Stimulated activated CD4-positive, alpha-beta T cell treated with anti-CD3 and anti-CD28 coated beads, TNF-alpha, amount 100 ng/mL, for 48 hours (primary cell): ENCODE data around the gene CCDC85C.
A peak's percentile ranks its signal among the peaks of the same experiment; 100 is the strongest.

ENCODE experiments used
- DNase-seq, 3 donors: peaks; one replicate each; pipeline ENCODE4 v3.0.0-alpha.2; 2020; ENCODE audit warnings: low read depth in 3 of 3

Gene CCDC85C

GRCh38 chr14:99630202-99630601, 26.2 kb upstream of the CCDC85C start:
- DNase-seq: no peak

- peak; percentile 47 to 57 (median 52) for DNase-seq
These were observed 25.0 kb upstream of the CCDC85C start for GRCh38 chr14:99628887-99629618.

- no peak for DNase-seq
These were observed 23.7 kb upstream of the CCDC85C start for GRCh38 chr14:99627510-99628381.

GRCh38 chr14:99627100-99627499, 23.1 kb upstream of the CCDC85C start:
- DNase-seq: no peak

DNA sequence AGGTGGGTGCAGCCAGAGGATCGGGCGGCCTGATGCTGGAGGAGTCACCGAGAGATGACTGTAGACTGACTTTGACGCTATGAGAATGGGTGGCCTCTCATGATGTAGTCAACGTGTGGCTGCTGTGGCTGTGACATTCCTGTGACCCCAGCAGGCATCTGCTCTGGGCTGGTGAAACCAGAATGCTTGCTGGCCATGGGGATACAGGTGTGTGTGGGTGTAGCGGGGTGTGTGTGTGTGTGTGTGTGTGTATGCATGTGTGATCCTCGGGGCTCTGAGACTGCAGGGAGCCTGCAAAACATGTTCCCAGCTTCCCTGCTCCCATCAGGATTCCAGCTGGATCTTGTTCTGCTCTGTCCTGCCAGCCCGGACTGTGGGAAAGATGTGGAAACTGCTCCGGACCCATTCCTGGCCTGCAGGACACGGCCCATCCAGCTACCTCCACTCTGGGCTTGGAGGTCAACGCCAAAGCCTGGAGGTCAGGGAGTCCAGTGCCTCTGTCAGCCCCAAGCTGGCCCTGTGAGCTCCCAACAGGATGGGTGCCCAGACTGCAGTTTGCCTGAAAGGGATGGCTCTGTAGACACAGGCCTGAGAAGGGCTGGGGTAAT, 22.1 kb upstream of the CCDC85C start:
- DNase-seq: no peak

DNA sequence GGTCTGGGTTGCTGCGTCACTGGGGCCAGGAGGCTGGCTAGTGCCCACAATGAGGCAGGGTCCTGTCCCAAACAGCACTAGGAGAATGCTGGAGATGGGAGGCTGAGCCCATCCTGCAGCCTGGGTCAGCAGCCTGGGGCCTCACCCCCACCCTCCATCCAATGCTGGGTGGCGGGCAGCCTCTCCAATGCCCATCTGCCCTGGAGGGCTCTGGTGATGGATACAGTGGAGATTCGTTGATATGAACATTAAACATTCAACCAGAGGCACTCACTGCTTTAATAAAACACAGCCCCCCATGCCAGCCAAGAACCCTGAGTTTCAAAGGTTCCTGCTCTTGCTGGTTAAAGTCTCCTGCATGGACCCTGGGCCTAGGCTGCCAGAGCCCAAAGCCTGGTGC, 21.5 kb upstream of the CCDC85C start:
- DNase-seq: no peak

DNA sequence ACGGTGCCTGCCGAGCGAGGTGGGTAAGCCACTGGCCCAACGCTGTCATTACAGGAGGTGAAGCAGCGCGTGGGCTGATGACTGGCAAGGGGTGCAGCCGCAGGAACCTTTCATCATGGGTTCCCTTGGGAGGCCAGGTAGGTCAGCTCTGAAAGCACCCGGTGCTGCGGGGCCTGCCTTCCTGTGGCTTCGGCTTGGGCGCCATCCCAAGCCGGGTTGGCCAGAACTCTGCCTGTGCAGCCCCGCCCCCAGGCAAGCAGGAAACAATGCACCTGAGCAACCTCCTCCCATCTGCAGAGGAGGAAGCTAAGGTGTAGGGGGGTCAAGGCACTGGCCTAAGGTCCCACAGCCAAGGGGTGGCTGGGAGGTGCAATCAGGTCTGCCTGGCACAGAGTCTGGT, 21.0 kb upstream of the CCDC85C start:
- DNase-seq: no peak

DNA sequence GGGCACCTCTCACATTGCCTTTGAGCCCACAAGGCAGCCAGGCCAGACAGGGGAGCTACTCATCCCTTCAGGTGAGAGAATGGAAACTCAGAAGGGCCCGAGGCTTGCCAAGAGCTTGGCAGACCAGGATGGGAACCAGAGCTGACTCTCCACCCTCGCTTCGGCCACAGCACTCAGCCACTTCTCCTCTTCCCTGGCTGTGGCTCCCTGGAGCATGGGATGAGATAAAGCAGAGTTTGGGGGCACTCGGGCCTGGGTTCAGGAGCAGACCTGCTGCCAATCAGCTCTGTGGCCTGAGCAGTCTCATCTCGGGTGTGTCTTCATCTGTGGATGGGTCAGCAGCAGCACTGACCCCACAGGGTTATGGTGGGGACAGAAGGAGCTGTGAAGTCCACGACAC, 20.0 kb upstream of the CCDC85C start:
- no peak for DNase-seq

DNA sequence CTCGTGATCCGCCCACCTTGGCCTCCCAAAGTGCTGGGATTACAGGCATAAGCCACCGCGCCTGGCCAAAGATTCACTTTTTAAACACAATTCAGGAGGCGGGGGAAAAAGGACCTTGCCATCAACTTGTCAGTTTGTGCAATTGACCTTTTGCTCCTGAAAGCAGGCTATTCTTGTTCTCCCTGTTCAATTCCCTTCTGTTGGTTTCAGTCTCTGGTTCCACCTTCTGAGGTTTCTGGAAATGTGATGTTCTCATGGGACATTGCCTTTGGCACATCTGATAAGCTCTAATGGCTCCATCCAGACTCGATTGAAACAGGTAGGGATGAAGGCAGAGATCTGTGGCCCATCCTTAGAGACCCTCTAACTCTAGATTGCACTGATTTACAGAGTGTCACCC, 17.9 kb upstream of the CCDC85C start:
- DNase-seq: no peak

- no peak for DNase-seq
These were observed 16.1 kb upstream of the CCDC85C start for GRCh38 chr14:99619835-99620834.

DNA sequence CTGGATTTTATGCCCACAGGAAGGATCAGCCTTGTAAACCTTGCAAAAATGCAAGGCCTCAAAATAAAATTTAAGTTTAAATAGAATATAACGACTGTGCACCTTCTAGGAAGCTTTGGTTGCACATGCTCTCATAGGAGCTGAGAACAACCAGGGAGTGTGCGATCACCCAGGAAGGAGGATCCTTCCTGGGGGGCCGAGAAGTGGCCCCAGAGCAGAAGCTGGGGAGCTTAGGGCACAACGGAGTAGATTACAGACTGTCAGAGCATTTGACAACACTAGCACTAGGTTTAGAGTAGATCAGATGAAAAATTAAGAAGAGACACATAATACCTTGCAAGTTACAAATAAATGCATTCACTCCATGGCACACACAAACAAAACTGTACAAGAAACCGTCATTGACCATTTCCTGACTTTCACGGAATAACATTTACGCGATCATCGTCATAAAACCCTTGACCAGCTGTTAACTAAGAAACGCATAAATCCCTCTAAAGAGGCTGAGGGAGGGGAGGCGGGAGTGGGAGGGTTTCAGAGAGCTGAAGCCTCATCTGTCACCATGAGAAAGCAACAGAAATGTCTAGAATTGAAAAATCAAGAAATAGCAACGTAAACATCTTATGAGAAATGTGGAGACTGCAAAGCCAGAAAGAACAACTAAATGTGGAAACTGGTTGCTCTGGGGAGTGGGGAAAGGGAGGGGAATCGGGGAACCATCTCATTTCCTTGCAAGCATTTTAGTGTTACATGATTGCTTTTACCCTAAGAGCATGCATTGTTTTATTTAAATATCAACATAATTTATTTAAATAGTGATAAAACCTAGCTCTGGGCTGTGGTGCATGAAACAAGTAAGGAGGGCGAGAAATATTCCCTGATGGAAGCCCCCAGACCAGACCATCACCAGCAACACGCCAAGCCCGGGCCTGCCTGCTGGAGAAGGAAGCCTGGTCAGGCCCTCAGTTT, 13.1 kb upstream of the CCDC85C start:
- DNase-seq: no peak

GRCh38 chr14:99615497-99616157, 11.6 kb upstream of the CCDC85C start:
- no peak for DNase-seq

GRCh38 chr14:99612738-99613330, 8.8 kb upstream of the CCDC85C start:
- no peak for DNase-seq

DNA sequence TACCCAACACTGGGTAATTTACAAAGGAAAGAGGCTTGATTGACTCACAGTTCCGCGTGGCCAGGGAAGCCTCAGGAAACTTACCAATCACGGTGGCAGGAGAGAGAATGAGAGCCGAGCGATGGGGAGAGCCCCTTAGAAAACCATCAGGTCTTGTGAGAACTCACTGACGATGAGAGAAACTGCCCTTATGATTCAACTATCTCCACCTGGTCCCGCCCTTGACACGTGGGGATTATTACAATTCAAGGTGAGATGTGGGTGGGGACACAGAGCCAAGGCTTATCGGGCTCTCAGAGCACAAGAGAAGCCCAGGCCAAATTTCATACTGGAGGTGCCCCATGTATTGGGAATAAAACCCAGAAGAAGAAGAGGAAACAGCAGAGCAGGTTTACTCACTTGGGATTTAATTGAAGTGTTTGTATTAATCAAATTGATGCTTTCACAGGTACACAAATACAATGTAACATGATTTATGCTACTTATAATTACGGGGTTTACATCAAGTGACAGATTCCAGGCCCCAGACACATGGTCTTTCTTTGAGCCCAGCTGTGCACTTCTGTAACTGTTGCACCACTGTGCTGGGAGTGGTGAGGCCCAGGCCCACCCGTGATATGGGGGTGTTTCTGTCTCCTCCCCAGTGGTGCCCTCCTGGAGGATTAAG, 8.2 kb upstream of the CCDC85C start:
- no peak for DNase-seq

- DNase-seq: no peak
These were observed 7.6 kb upstream of the CCDC85C start for GRCh38 chr14:99611646-99612045.

DNA sequence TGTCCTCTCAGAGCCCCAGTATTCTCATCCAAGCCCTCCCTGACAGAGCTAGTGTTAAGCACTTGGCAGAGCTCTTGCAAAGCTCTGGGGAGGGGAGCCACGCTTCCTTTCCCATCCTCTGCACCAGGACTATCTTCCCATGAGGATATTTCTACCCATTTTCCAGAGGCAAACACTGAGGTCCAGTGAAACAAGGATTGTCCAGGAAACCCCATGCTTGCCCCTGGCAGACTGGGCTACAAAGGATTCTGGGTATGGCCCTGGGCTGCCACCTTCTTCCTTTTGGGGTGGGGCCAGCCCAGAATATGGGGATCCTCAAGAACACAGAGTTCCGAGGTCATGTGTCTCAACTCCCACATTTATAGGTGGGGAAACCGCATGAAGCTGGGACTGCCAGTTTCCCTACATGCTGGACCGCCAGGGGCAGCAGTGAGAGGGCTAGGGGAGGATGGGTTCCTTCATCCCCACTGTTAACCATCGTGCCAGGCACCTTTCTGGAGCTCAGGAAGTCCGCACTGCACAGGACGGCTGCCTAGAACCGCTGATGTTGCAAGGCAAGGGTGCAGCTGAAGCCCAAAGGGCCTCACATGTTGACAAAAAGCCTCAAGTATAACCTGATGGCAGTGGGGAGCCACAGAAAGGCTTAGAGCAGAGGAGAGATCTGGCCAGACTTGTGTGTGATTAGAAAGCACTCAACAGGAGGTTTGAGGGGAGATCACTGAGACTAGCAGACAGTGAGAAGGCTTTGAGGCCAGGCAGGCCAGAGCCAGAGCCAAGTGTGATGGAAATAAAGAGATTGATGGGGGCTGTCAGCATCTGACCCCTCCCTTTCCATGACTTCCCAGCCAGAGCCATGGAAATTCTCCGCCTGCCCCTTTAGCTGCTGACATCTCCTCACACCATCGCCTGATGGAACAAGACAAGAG, 5.5 kb upstream of the CCDC85C start:
- DNase-seq: no peak

DNA sequence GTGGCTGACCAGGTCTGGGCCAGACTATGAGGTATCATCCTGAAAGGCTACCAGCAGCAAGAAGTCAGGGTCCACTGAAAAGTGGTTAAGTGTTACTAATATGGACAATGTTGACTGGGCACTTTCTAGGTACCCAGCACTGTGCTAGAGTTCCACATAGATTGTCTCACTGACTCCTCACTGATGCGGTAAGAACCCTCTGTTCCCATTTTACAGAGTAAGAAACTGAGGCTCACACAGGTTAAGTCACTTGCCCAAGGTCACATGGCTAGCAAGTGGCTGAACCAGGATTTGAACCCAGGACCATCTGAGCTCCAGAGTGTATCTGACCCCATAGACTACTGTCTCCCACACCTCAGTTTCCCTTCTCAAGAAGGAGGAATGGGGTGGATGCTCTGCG, 4.6 kb upstream of the CCDC85C start:
- no peak for DNase-seq

- no peak for DNase-seq
These were observed 2.4 kb upstream of the CCDC85C start for GRCh38 chr14:99606359-99606758.
